Spinal cord (tissue), 10 donors: ENCODE measurements around the gene ADAM10. TPM values are rescaled to one million over a fixed set of nuclear protein-coding genes. Genes with fewer than 3 reads are reported as not detected.

Experiments
- DNase-seq, 6 donors: peaks; one replicate each; pipeline versions ENCODE4 v3.0.0 to v3.0.0-alpha.2; 2013 to 2015; ENCODE audit warnings: low spot score in 6 of 6, low read depth in 4 of 6
- H3K27ac ChIP-seq: one replicate; pipeline ENCODE4 v1.5.1; 2013; ENCODE audit warnings: low read depth, low read length, control low read depth
- H3K27me3 ChIP-seq: one replicate; pipeline ENCODE4 v1.6.1; 2013; ENCODE audit warnings: low read length; ENCODE audit not compliant: control insufficient read depth, insufficient read depth
- H3K36me3 ChIP-seq: one replicate; pipeline ENCODE4 v1.6.1; 2013; ENCODE audit warnings: low read length; ENCODE audit not compliant: control insufficient read depth, insufficient read depth
- H3K4me1 ChIP-seq: one replicate; pipeline ENCODE4 v1.6.1; 2013; ENCODE audit warnings: low read length; ENCODE audit not compliant: control insufficient read depth, insufficient read depth
- H3K4me3 ChIP-seq: one replicate; pipeline ENCODE4 v1.5.1; 2013; ENCODE audit warnings: low read depth, low read length, control low read depth
- H3K9me3 ChIP-seq: one replicate; pipeline ENCODE4 v1.6.1; 2013; ENCODE audit warnings: low read length; ENCODE audit not compliant: control insufficient read depth, insufficient read depth
- WGBS: methylation state at CpG from one replicate; pipeline ENCODE4 v1.1.5; 2013; ENCODE audit warnings: missing lambda C conversion rate; ENCODE audit not compliant: insufficient coverage; 5-methylcytosine and 5-hydroxymethylcytosine counted together
- polyA plus RNA-seq, 2 donors: library from polyadenylated mRNA; unstranded; fragments of 120-200 nt; gene quantifications; one replicate each; pipeline ENCODE4 v1.2.1, GENCODE V29; 2013; ENCODE audit not compliant: insufficient read length in 2 of 2
- small RNA-seq: library from RNA; depleted of rRNA; stranded (forward); fragments of <200 nt; gene quantifications from one replicate; pipeline ENCODE3, GENCODE V24; 2014; ENCODE audit warnings: low replicate concordance
- total RNA-seq, 2 donors: library from RNA; depleted of rRNA in 1 of 2; stranded (reverse); fragments of 120-200 nt in 1 of 2; fragments of >200 nt in 1 of 2; gene quantifications; one replicate each; pipeline versions ENCODE4 v1.2.3 to v1.2.4, GENCODE V29; 2013 to 2014
- donor health status: healthy.

ADAM10 gene
- total and polyA plus RNA-seq, 4 donors = 67.2 to 119 (median 97.8) TPM

- Histone ChIP-seq H3K4me1 (no peaks in the 10 kb centered on the region), H3K27me3 (no peaks in the 10 kb centered on the region), H3K4me3 (no peak overlapping the region), H3K9me3 (no peaks in the 10 kb centered on the region), H3K36me3 (no peaks in the 10 kb centered on the region), H3K27ac (no peak overlapping the region)
- 93% methylated on average over 15 of the region's 22 CpGs for WGBS
- no peak for DNase-seq
Measured at GRCh38 chr15:58541410-58542087, 208.0 kb downstream of the ADAM10 start.

GRCh38 chr15:58539548-58539947 is 210.0 kb downstream of the ADAM10 start:
- H3K4me3 ChIP-seq = no peak overlapping the region
- WGBS = 47% methylated on average over 1 of the region's 1 CpG
- no peak for DNase-seq

DNA sequence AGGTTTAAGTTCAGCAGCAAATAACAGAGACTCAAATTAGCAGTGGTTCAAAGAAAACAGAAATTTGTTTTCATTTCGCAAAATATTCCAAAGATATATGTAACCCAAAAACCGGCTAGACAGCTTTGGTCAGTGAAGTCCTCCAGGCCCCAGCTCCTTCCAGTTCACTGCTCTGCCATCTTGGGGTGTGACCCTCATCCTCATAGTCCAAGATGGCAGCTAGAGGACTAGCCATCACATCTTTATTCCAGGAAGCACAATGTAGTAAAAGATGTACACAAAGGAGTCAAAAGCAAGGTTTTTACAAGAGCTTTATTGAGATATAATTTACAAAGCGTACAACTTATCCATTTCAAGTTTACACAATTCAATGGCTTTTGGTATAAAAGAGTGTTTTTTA is 210.6 kb downstream of the ADAM10 start:
- Histone ChIP-seq H3K9me3 (no peaks in the 10 kb centered on the region), H3K36me3 (no peaks in the 10 kb centered on the region), H3K4me1 (no peaks in the 10 kb centered on the region), H3K4me3 (no peak overlapping the region), H3K27me3 (no peaks in the 10 kb centered on the region), H3K27ac (no peak overlapping the region)
- WGBS = 100% methylated on average over 2 of the region's 3 CpGs
- no peak for DNase-seq

More at GRCh38 chr15:58539548-58539947, 210.0 kb downstream of the ADAM10 start:
- Histone ChIP-seq H3K9me3 (no peaks in the 10 kb centered on the region), H3K4me1 (no peaks in the 10 kb centered on the region), H3K27me3 (no peaks in the 10 kb centered on the region), H3K36me3 (no peaks in the 10 kb centered on the region), H3K27ac (no peak overlapping the region)

Small RNA genes within 50 kb of the gene (small RNA-seq; reads per million reads assigned to genes)
- gene AC091046.1 = not detected
- gene RF00012 = 0.06 reads per million

Other genes with a start within 250 kb of the ADAM10 start
- 10 to 100 TPM; 17.9 to 48.1 TPM for gene MINDY2, start 21.6 kb upstream of the ADAM10 start, total RNA-seq
- 10 to 100 TPM; 15.8 to 19.7 TPM for gene MINDY2, start 21.6 kb upstream of the ADAM10 start, polyA plus RNA-seq
- gene SLTM, start 184.0 kb upstream of the ADAM10 start, total RNA-seq = 10 to 100 TPM; 92.0 to 93.4 TPM
- 10 to 100 TPM; 90.5 TPM for gene SLTM, start 184.0 kb upstream of the ADAM10 start, polyA plus RNA-seq
- gene RNF111, start 238.0 kb upstream of the ADAM10 start, total RNA-seq = 10 to 100 TPM; 22.0 to 49.1 TPM
- 10 to 100 TPM; 35.4 to 39.4 TPM for gene RNF111, start 238.0 kb upstream of the ADAM10 start, polyA plus RNA-seq